Progenitor cell of endocrine pancreas (in vitro differentiated cells): ENCODE data around the gene CARD18. TPM values are rescaled to one million over a fixed set of nuclear protein-coding genes. Genes with fewer than 3 reads are reported as not detected.

Experiments
- DNase-seq: peaks from one replicate; pipeline ENCODE4 v3.0.0; 2021; ENCODE audit warnings: low spot score; ENCODE audit not compliant: unreplicated experiment
- H3K27ac Mint-ChIP-seq: 2 replicates; pipeline ENCODE4 v1.8.0; 2021; ENCODE audit warnings: mild to moderate bottlenecking, moderate library complexity, mixed read lengths
- H3K27me3 Mint-ChIP-seq: 2 replicates; pipeline ENCODE4 v1.8.0; 2021; ENCODE audit warnings: mixed read lengths
- H3K36me3 Mint-ChIP-seq: 2 replicates; pipeline ENCODE4 v1.8.0; 2022; ENCODE audit warnings: mixed read lengths; ENCODE audit not compliant: insufficient read depth
- H3K4me1 Mint-ChIP-seq: 2 replicates; pipeline ENCODE4 v1.8.0; 2021; ENCODE audit warnings: low read depth, mixed read lengths
- H3K4me3 Mint-ChIP-seq: 2 replicates; pipeline ENCODE4 v1.8.0; 2021; ENCODE audit warnings: low read depth, mild to moderate bottlenecking, moderate library complexity, mixed read lengths
- H3K9me3 Mint-ChIP-seq: 2 replicates; pipeline ENCODE4 v1.8.0; 2021; ENCODE audit warnings: low read depth, mixed read lengths
- CTCF ChIP-seq: fragments of 200-600 bp; sonication (generic); IDR thresholded peaks from one replicate; pipeline ENCODE4 v1.5.0; 2021; ENCODE audit warnings: antibody characterized with exemption, mild to moderate bottlenecking; ENCODE audit not compliant: unreplicated experiment
- total RNA-seq: library from RNA; stranded (reverse); gene quantifications from 2 replicates; pipeline ENCODE4 v1.2.1, GENCODE V29; 2021

CARD18 gene
- total RNA-seq, 1 donor from 2014 or later, result not detected

GRCh38 chr11:105153392-105153791, 13.8 kb upstream of the CARD18 start:
- no peak overlapping the region for H3K27ac Mint-ChIP-seq

GRCh38 chr11:105152560-105152959, 13.0 kb upstream of the CARD18 start:
- H3K27me3 Mint-ChIP-seq, result no peaks in the 10 kb centered on the region

More at GRCh38 chr11:105153392-105153791, 13.8 kb upstream of the CARD18 start:
- TF ChIP-seq CTCF, result no peak
- no peaks in the 10 kb centered on the region for H3K4me1 Mint-ChIP-seq
- peaks cover 4% of the 10 kb centered on the region for H3K9me3 Mint-ChIP-seq
- no peak for DNase-seq
- H3K36me3 Mint-ChIP-seq, result no peaks in the 10 kb centered on the region
- no peak overlapping the region for H3K4me3 Mint-ChIP-seq
- H3K27me3 Mint-ChIP-seq, result no peaks in the 10 kb centered on the region

GRCh38 chr11:105152021-105152512, 12.5 kb upstream of the CARD18 start:
- H3K9me3 Mint-ChIP-seq, result peaks cover 4% of the 10 kb centered on the region
- H3K4me3 Mint-ChIP-seq, result no peak overlapping the region

More at GRCh38 chr11:105152560-105152959, 13.0 kb upstream of the CARD18 start:
- Mint-ChIP-seq H3K9me3 (peaks cover 4% of the 10 kb centered on the region), H3K36me3 (no peaks in the 10 kb centered on the region), H3K27ac (no peak overlapping the region), H3K4me1 (no peaks in the 10 kb centered on the region), H3K4me3 (no peak overlapping the region)
- no peak for TF ChIP-seq CTCF
- no peak for DNase-seq

GRCh38 chr11:105149477-105149876, 9.9 kb upstream of the CARD18 start:
- Mint-ChIP-seq H3K27me3 (no peaks in the 10 kb centered on the region), H3K4me1 (no peaks in the 10 kb centered on the region), H3K4me3 (no peak overlapping the region), H3K27ac (no peak overlapping the region), H3K36me3 (no peaks in the 10 kb centered on the region), H3K9me3 (peaks cover 3% of the 10 kb centered on the region)
- no peak for TF ChIP-seq CTCF
- DNase-seq, result no peak

More at GRCh38 chr11:105152021-105152512, 12.5 kb upstream of the CARD18 start:
- no peak overlapping the region for H3K27ac Mint-ChIP-seq
- H3K27me3 Mint-ChIP-seq, result no peaks in the 10 kb centered on the region
- TF ChIP-seq CTCF, result no peak
- DNase-seq, result no peak
- no peaks in the 10 kb centered on the region for H3K36me3 Mint-ChIP-seq
- H3K4me1 Mint-ChIP-seq, result no peaks in the 10 kb centered on the region

GRCh38 chr11:105148241-105148640, 8.7 kb upstream of the CARD18 start:
- DNase-seq, result no peak
- Mint-ChIP-seq H3K4me1 (no peaks in the 10 kb centered on the region), H3K27me3 (no peaks in the 10 kb centered on the region), H3K27ac (no peak overlapping the region), H3K9me3 (no peaks in the 10 kb centered on the region), H3K4me3 (no peak overlapping the region), H3K36me3 (no peaks in the 10 kb centered on the region)
- TF ChIP-seq CTCF, result no peak
